GM23248 (cell line): ENCODE data around the gene UPF2.

Experiments used
- EZH2 ChIP-seq: fragments of 200-600 bp; sonication (generic); IDR thresholded peaks from 2 replicates; pipeline ENCODE4 v1.6.1; 2018; ENCODE audit warnings: antibody characterized with exemption, mild to moderate bottlenecking; ENCODE audit not compliant: insufficient read depth, poor library complexity, severe bottlenecking
- EZH2phosphoT487 ChIP-seq: fragments of 200-600 bp; sonication (generic); IDR thresholded peaks from 2 replicates; pipeline ENCODE4 v1.6.1; 2018; ENCODE audit warnings: antibody characterized with exemption, moderate library complexity, mild to moderate bottlenecking, low read depth; ENCODE audit not compliant: insufficient read depth

- TF ChIP-seq EZH2 = no peak
- no peak for TF ChIP-seq EZH2phosphoT487
These were observed 145.9 kb downstream of the UPF2 start for GRCh38 chr10:11896549-11897200.
